ENCODE results near the gene SLC39A11. TPM values are rescaled to one million over a fixed set of nuclear protein-coding genes. Genes with fewer than 3 reads are reported as not detected.

Gene SLC39A11
- total RNA-seq, 2 experiments from 2014 or later, result 25.6 to 51.5 TPM

- H3K4me1 ChIP-seq (ENCODE audit: insufficient read depth, low read length, poor library complexity, severe bottlenecking), result no peaks in the 10 kb centered on the region
- H3K79me2 ChIP-seq (ENCODE audit: insufficient read depth, low read depth, low read length), result no peaks in the 10 kb centered on the region
- no peaks in the 10 kb centered on the region for H4K20me1 ChIP-seq (ENCODE audit: insufficient read depth, low read length)
- CTCF ChIA-PET (ENCODE audit: unreplicated experiment), result no interaction called here
- H3K27ac ChIP-seq (ENCODE audit: low read depth, low read length, poor library complexity, severe bottlenecking), result no peak overlapping the region
- H3K4me3 ChIP-seq (ENCODE audit: low read depth, low read length, poor library complexity, severe bottlenecking), result no peak overlapping the region
- H3K4me2 ChIP-seq (ENCODE audit: low read length), result no peak overlapping the region
- no peaks in the 10 kb centered on the region for H3K9me2 ChIP-seq (ENCODE audit: insufficient read depth, low read length)
- intact Hi-C loops (cut with micrococcal nuclease; ENCODE audit: unreplicated experiment), result no loop called here
- H2AFZ ChIP-seq (ENCODE audit: low read length), result no peak overlapping the region
- H3K9me3 ChIP-seq (ENCODE audit: low read length), result no peaks in the 10 kb centered on the region
- no TSS peak for BruUV-seq (replicated peaks)
- POLR2A ChIA-PET, result interaction anchor here (0.8 to 1.4 kb wide), 2 partner anchors 9 to 10 kb away, joined by 3 to 4 read pairs; no protein-coding TSS in a partner anchor
- DNase-seq (ENCODE audit: low spot score), result no peak
- TF ChIP-seq CTCF (conservative IDR thresholded peaks at IDR 0.05; ENCODE audit: low read length) (no peak), EZH2phosphoT487 (IDR thresholded peaks at IDR 0.05; ENCODE audit: borderline replicate concordance, low read depth, low read length) (no peak)
- peaks cover 11% of the 10 kb centered on the region for H3K36me3 ChIP-seq (ENCODE audit: insufficient read depth, low read length)
Observed at GRCh38 chr17:73064084-73064938, 28.2 kb downstream of the SLC39A11 start.

DNA sequence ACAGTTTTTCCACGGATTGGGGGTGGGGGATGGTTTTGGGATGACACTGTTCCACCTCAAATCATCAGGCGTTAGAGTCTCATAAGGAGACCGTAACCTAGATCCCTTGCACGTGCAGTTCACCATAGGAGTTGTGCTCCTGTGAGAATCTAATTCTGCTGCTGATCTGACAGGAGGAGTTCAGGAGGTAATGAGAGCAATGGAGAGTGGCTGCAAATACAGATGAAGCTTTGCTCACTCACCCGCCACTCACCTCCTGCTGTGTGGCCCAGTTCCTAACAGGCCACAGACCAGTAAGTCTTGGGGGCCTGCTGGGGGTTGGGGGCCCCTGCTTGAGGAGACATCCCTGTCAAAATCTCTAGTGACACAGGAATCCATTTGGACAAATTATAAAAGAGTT lies 29.8 kb downstream of the SLC39A11 start:
- no peaks in the 10 kb centered on the region for H3K9me2 ChIP-seq (ENCODE audit: insufficient read depth, low read length)
- TF ChIP-seq CTCF (conservative IDR thresholded peaks at IDR 0.05; ENCODE audit: low read length) (no peak), EZH2phosphoT487 (IDR thresholded peaks at IDR 0.05; ENCODE audit: borderline replicate concordance, low read depth, low read length) (no peak)
- H2AFZ ChIP-seq (ENCODE audit: low read length), result no peak overlapping the region
- no TSS peak for BruUV-seq (replicated peaks)
- H3K79me2 ChIP-seq (ENCODE audit: insufficient read depth, low read depth, low read length), result no peaks in the 10 kb centered on the region
- no peak overlapping the region for H3K4me3 ChIP-seq (ENCODE audit: low read depth, low read length, poor library complexity, severe bottlenecking)
- no peak for DNase-seq (ENCODE audit: low spot score)
- intact Hi-C loops (cut with micrococcal nuclease; ENCODE audit: unreplicated experiment), result no loop called here
- no peaks in the 10 kb centered on the region for H3K9me3 ChIP-seq (ENCODE audit: low read length)
- H3K4me1 ChIP-seq (ENCODE audit: insufficient read depth, low read length, poor library complexity, severe bottlenecking), result no peaks in the 10 kb centered on the region
- H4K20me1 ChIP-seq (ENCODE audit: insufficient read depth, low read length), result no peaks in the 10 kb centered on the region
- H3K27ac ChIP-seq (ENCODE audit: low read depth, low read length, poor library complexity, severe bottlenecking), result no peak overlapping the region
- peaks cover 8% of the 10 kb centered on the region for H3K36me3 ChIP-seq (ENCODE audit: insufficient read depth, low read length)
- CTCF ChIA-PET (ENCODE audit: unreplicated experiment), result no interaction called here
- H3K4me2 ChIP-seq (ENCODE audit: low read length), result no peak overlapping the region
- POLR2A ChIA-PET, result interaction anchor here (1.4 kb wide), 1 partner anchor 11 kb away, joined by 3 read pairs; no protein-coding TSS in a partner anchor

GRCh38 chr17:73061161-73061560 lies 31.3 kb downstream of the SLC39A11 start:
- no TSS peak for BruUV-seq (replicated peaks)
- no peak for TF ChIP-seq EZH2phosphoT487 (IDR thresholded peaks at IDR 0.05; ENCODE audit: borderline replicate concordance, low read depth, low read length)
- TF ChIP-seq CTCF (conservative IDR thresholded peaks at IDR 0.05; ENCODE audit: low read length), result no peak
- Histone ChIP-seq H3K4me2 (ENCODE audit: low read length) (no peak overlapping the region), H2AFZ (ENCODE audit: low read length) (no peak overlapping the region), H3K4me1 (ENCODE audit: insufficient read depth, low read length, poor library complexity, severe bottlenecking) (no peaks in the 10 kb centered on the region), H3K36me3 (ENCODE audit: insufficient read depth, low read length) (no peaks in the 10 kb centered on the region), H3K9me2 (ENCODE audit: insufficient read depth, low read length) (no peaks in the 10 kb centered on the region), H4K20me1 (ENCODE audit: insufficient read depth, low read length) (no peaks in the 10 kb centered on the region), H3K27ac (ENCODE audit: low read depth, low read length, poor library complexity, severe bottlenecking) (no peak overlapping the region), H3K79me2 (ENCODE audit: insufficient read depth, low read depth, low read length) (no peaks in the 10 kb centered on the region), H3K4me3 (ENCODE audit: low read depth, low read length, poor library complexity, severe bottlenecking) (no peak overlapping the region), H3K9me3 (ENCODE audit: low read length) (no peaks in the 10 kb centered on the region)
- ChIA-PET POLR2A (interaction anchor here (1.2 kb wide), 1 partner anchor 10 kb away, joined by 3 read pairs; no protein-coding TSS in a partner anchor), CTCF (ENCODE audit: unreplicated experiment) (interaction anchor here (0.6 kb wide), 1 partner anchor 96 kb away, joined by 7 read pairs; no protein-coding TSS in a partner anchor)
- DNase-seq (ENCODE audit: low spot score), result no peak
- intact Hi-C loops (cut with micrococcal nuclease; ENCODE audit: unreplicated experiment), result no loop called here

Measured in OCI-LY7 (cell line).